NT2/D1 (cell line): ENCODE measurements around the gene ANG.

Source experiments
- SUZ12 ChIP-seq: IDR thresholded peaks from 2 replicates; pipeline ENCODE4 v1.6.1; 2011; ENCODE audit not compliant: insufficient read length, insufficient read depth; ENCODE audit errors: extremely low read depth
- YY1 ChIP-seq: IDR thresholded peaks from 2 replicates; pipeline ENCODE4 v1.6.1; 2011; ENCODE audit not compliant: insufficient read length, insufficient read depth
- ZNF274 ChIP-seq: IDR thresholded peaks from 2 replicates; pipeline ENCODE4 v1.6.1; 2011; ENCODE audit warnings: mild to moderate bottlenecking, low read depth, low read length

DNA sequence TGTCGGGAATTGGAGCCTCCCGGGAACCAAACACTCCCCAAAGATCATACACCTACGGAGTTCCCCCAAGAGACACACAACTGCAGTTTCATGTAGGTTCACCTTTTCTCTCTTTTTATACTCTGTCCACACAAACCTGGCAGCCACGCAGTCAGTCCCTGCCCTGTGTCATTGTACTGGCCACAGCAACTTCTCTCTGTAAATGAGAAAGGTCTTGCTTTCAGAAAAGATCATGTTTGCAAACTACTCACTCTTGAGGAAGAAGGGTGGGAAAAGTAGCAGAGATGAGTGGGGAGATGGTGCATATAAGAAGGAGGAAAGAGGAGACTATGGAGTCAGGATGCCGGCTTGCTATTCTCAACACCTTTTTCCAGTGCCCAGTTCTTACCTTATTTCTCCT, 10.4 kb downstream of the ANG start:
- TF ChIP-seq SUZ12 (no peak), YY1 (no peak), ZNF274 (no peak)
